Stomach (tissue), 9 donors: ENCODE results near the gene MIPOL1. TPM values are rescaled to one million over a fixed set of nuclear protein-coding genes. Genes with fewer than 3 reads are reported as not detected.
"Not testable (repeated sequence)": the region's sequence is repeated elsewhere in the genome, so short reads cannot be mapped to it uniquely, and the experiment has no call there.

Experiments used
- DNase-seq, 2 donors: peaks; one replicate each; pipeline versions ENCODE4 v3.0.0 to v3.0.0-alpha.2; 2013 to 2019
- H3K27ac ChIP-seq, 5 donors: fragments of 200-600 bp in 4 of 5; sonication (generic) in 4 of 5; one replicate each; pipeline ENCODE4 v1.5.1; 2013 to 2019; ENCODE audit warnings: mild to moderate bottlenecking in 1 of 5, moderate library complexity in 1 of 5
- H3K27me3 ChIP-seq, 3 donors: fragments of 200-600 bp; sonication (generic); one replicate each; pipeline ENCODE4 v1.5.1; 2017 to 2019; ENCODE audit warnings: mixed run types in 1 of 3
- H3K36me3 ChIP-seq, 4 donors: fragments of 200-600 bp; sonication (generic); 1 replicate in 3 of 4; 2 replicates in 1 of 4; pipeline ENCODE4 v1.5.1; 2016 to 2019
- H3K4me1 ChIP-seq, 4 donors: fragments of 200-600 bp; sonication (generic); one replicate each; pipeline ENCODE4 v1.5.1; 2016 to 2019
- H3K4me3 ChIP-seq, 4 donors: fragments of 200-600 bp; sonication (generic) in 3 of 4; one replicate each; pipeline ENCODE4 v1.5.1; 2016 to 2019; ENCODE audit warnings: mild to moderate bottlenecking in 1 of 4
- H3K9me3 ChIP-seq, 4 donors: fragments of 200-600 bp; sonication (generic); one replicate each; pipeline ENCODE4 v1.5.1; 2016 to 2019
- CTCF ChIP-seq, 7 experiments: fragments of 450-650 bp in 4 of 7; fragments of 200-600 bp in 3 of 7; sonication (generic) in 3 of 7; IDR thresholded peaks; one replicate each; pipeline ENCODE4 v1.5.1; 2016 to 2019; ENCODE audit warnings: antibody characterized with exemption in 7 of 7, control low read depth in 2 of 7, mild to moderate bottlenecking in 1 of 7
- EP300 ChIP-seq: sonication (generic); formaldehyde crosslinking; IDR thresholded peaks from one replicate; pipeline ENCODE4 v1.6.1; 2017; ENCODE audit warnings: antibody characterized with exemption
- POLR2A ChIP-seq, 4 donors: fragments of 450-650 bp; IDR thresholded peaks; one replicate each; pipeline ENCODE4 v1.6.1; 2016; ENCODE audit warnings: antibody characterized with exemption in 4 of 4, control low read depth in 2 of 4, mild to moderate bottlenecking in 1 of 4, moderate library complexity in 1 of 4
- POLR2AphosphoS5 ChIP-seq, 3 donors: sonication (generic); formaldehyde crosslinking; IDR thresholded peaks; one replicate each; pipeline ENCODE4 v1.6.1; 2016; ENCODE audit warnings: antibody characterized with exemption in 3 of 3
- WGBS, 5 donors: extraction: QIAGEN DNeasy Blood & Tissue Kit in 3 of 5; methylation state at CpG; one replicate each; pipeline versions ENCODE4 v1.1.5 to v1.1.7; 2013 to 2018; 5-methylcytosine and 5-hydroxymethylcytosine counted together
- intact Hi-C: fragments of 100-400 bp; cut with DNase I; formaldehyde crosslinking; loops from one replicate; pipeline ENCODE4 v1.15.1; 2023; ENCODE audit warnings: low total_unique reads
- polyA plus RNA-seq, 3 donors: library from polyadenylated mRNA; stranded (reverse); fragments of 200-250 nt; gene quantifications; one replicate each; pipeline ENCODE4 v1.2.3, GENCODE V29; 2013
- total RNA-seq, 5 donors: library from RNA; depleted of rRNA; stranded (reverse); fragments of >200 nt; gene quantifications; one replicate each; pipeline versions ENCODE4 v1.1.0 to v1.2.3, GENCODE V29; 2014 to 2016
- donor health status: healthy with polysubstance abuse.
- donor health status: Bipolar disorder and iron deficiency.
- donor health status: healthy.

Gene MIPOL1
- total and polyA plus RNA-seq, 8 donors, result 2.2 to 133 (median 15.8) TPM

GRCh38 chr14:37234222-37234621 is 36.5 kb downstream of the MIPOL1 start:
- Histone ChIP-seq H3K4me1 (peaks cover 0 to 7% (median 2%) of the 10 kb centered on the region in 4 donors), H3K27ac (no peak overlapping the region), H3K36me3 (no peaks in the 10 kb centered on the region), H3K9me3 (no peaks in the 10 kb centered on the region), H3K27me3 (no peaks in the 10 kb centered on the region), H3K4me3 (no peak overlapping the region)
- no peak for DNase-seq
- TF ChIP-seq EP300, result no peak
- no peak for TF ChIP-seq POLR2A (IDR thresholded peaks at IDR 0.05)
- no peak for TF ChIP-seq CTCF (IDR thresholded peaks at IDR 0.05)
- no peak for TF ChIP-seq POLR2AphosphoS5 (IDR thresholded peaks at IDR 0.05)
- intact Hi-C loops, result loop anchor here (10.0 kb wide), 1 partner anchor 641 kb away; no protein-coding TSS in a partner anchor
- 65 to 77% (median 74%) methylated on average over 3 of the region's 3 CpGs for WGBS, 5 donors

- H3K27me3 ChIP-seq, H3K36me3 ChIP-seq, DNase-seq, H3K4me1 ChIP-seq, H3K9me3 ChIP-seq, H3K4me3 ChIP-seq, H3K27ac ChIP-seq: not testable (repeated sequence)
- intact Hi-C loops, result loop anchor here (10.0 kb wide), 1 partner anchor 639 kb away; no protein-coding TSS in a partner anchor
- 90 to 95% (median 92%) methylated on average over 4 of the region's 4 CpGs for WGBS, 5 donors
Observed at GRCh38 chr14:37236044-37236443, 38.3 kb downstream of the MIPOL1 start.

- Histone ChIP-seq H3K4me1 (peaks cover 0 to 7% (median 3%) of the 10 kb centered on the region in 4 donors), H3K4me3 (no peak overlapping the region), H3K36me3 (no peaks in the 10 kb centered on the region), H3K9me3 (no peaks in the 10 kb centered on the region), H3K27me3 (no peaks in the 10 kb centered on the region), H3K27ac (no peak overlapping the region)
- intact Hi-C loops, result loop anchor here (10.0 kb wide), 1 partner anchor 638 kb away; no protein-coding TSS in a partner anchor
- no peak for TF ChIP-seq EP300
- TF ChIP-seq POLR2A (IDR thresholded peaks at IDR 0.05), result no peak
- TF ChIP-seq CTCF (IDR thresholded peaks at IDR 0.05), result no peak
- no peak for TF ChIP-seq POLR2AphosphoS5 (IDR thresholded peaks at IDR 0.05)
- DNase-seq, result no peak
Observed at GRCh38 chr14:37237094-37237493, 39.4 kb downstream of the MIPOL1 start.

GRCh38 chr14:37237735-37238200 is 40.0 kb downstream of the MIPOL1 start:
- no peak overlapping the region for H3K4me3 ChIP-seq
- intact Hi-C loops, result loop anchor here (10.0 kb wide), 1 partner anchor 637 kb away; no protein-coding TSS in a partner anchor
- no peaks in the 10 kb centered on the region for H3K36me3 ChIP-seq
- no peak for DNase-seq
- no peaks in the 10 kb centered on the region for H3K9me3 ChIP-seq
- H3K27me3 ChIP-seq, result no peaks in the 10 kb centered on the region
- 77 to 86% (median 80%) methylated on average over 5 of the region's 5 CpGs for WGBS, 5 donors
- peaks cover 0 to 7% (median 3%) of the 10 kb centered on the region in 4 donors for H3K4me1 ChIP-seq
- H3K27ac ChIP-seq, result no peak overlapping the region
- TF ChIP-seq EP300, result no peak
- TF ChIP-seq POLR2AphosphoS5 (IDR thresholded peaks at IDR 0.05), result no peak
- TF ChIP-seq CTCF (IDR thresholded peaks at IDR 0.05), result no peak
- TF ChIP-seq POLR2A (IDR thresholded peaks at IDR 0.05), result no peak

- WGBS, 5 donors, result 86 to 95% (median 90%) methylated on average over 4 of the region's 4 CpGs
- Histone ChIP-seq H3K4me3 (no peak overlapping the region), H3K36me3 (no peaks in the 10 kb centered on the region), H3K4me1 (peaks cover 0 to 7% (median 2%) of the 10 kb centered on the region in 4 donors), H3K9me3 (no peaks in the 10 kb centered on the region), H3K27ac (peak overlapping the region; percentile 13 to 68 (median 40)), H3K27me3 (no peaks in the 10 kb centered on the region)
- no peak for DNase-seq
- intact Hi-C loops, result no loop called here
- TF ChIP-seq CTCF (IDR thresholded peaks at IDR 0.05) (no peak), POLR2AphosphoS5 (IDR thresholded peaks at IDR 0.05) (no peak), POLR2A (IDR thresholded peaks at IDR 0.05) (no peak), EP300 (no peak)
Observed at GRCh38 chr14:37241198-37241597, 43.5 kb downstream of the MIPOL1 start.
